WI38 (cell line): ENCODE data around the gene RAE1.

Source experiments
- H3K4me3 ChIP-seq: 2 replicates; pipeline ENCODE4 v1.5.1; 2011; ENCODE audit warnings: low read depth, mild to moderate bottlenecking, control low read depth, low read length
- TF ChIP-seq, protein P1 (sequence below): IDR thresholded peaks from 2 replicates; pipeline ENCODE4 v1.5.1; 2012; ENCODE audit warnings: low read depth, mild to moderate bottlenecking, control low read depth, low read length

The RAE1 gene

DNA sequence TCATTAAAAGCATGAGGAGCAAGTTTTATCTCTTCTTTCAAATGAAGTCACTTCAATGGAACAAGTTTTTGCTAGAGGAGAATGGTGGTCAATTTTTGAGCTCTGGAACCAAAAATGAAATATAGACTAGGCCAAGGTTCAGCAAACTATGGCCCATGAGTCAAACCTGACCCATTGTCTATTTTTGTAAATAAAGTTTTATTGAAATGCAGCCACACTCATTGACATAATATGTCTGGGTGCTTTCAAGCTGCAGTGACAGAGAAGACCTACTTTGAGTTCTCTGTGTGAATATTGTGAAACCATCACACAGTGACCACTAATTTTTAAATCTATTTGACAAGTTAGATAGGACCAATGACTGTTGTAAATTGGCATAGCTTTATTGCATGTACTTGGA is 13.4 kb downstream of the RAE1 start:
- TF ChIP-seq, protein P1, sequence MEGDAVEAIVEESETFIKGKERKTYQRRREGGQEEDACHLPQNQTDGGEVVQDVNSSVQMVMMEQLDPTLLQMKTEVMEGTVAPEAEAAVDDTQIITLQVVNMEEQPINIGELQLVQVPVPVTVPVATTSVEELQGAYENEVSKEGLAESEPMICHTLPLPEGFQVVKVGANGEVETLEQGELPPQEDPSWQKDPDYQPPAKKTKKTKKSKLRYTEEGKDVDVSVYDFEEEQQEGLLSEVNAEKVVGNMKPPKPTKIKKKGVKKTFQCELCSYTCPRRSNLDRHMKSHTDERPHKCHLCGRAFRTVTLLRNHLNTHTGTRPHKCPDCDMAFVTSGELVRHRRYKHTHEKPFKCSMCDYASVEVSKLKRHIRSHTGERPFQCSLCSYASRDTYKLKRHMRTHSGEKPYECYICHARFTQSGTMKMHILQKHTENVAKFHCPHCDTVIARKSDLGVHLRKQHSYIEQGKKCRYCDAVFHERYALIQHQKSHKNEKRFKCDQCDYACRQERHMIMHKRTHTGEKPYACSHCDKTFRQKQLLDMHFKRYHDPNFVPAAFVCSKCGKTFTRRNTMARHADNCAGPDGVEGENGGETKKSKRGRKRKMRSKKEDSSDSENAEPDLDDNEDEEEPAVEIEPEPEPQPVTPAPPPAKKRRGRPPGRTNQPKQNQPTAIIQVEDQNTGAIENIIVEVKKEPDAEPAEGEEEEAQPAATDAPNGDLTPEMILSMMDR = no peak
- H3K4me3 ChIP-seq = no peak overlapping the region

DNA sequence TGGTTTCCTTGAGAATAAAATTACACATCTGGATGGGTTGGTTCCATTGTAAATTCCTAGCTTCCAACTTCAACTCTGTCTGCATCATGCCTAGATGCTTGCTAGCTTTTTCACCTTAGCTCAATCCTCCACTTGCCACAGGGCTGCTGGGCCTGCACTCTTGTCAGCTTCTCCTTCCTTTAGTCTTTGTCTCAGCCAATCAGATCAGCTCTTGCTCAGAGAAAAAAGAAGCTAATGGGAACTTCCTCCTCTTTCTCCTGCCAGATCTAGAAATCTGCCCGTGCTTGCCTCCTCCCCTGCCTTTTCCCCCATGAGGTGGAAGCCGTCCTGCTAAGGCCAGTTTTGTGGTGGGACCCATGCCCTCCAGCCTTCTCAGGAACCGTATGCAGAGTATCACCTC is 18.5 kb downstream of the RAE1 start:
- TF ChIP-seq, protein P1 = no peak
- H3K4me3 ChIP-seq = no peak overlapping the region

DNA sequence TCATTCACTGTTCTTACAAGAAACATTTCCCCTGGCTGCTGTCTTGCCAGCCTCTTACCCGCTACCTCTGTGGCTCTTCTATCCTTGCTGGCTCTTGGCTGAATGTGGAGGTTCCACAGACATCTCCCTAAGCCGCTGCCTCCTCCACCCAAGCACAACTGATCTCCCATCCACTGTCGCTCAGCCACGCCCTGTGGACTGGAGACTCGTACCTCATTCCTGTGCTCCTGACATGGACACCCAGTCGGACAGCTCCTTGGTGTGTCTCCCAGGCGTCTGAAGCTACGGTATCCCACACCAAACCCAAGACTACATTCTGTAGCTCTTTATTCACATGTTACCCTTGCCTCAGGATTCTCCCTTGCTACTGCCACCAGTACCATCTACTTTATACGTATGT is 19.3 kb downstream of the RAE1 start:
- no peak overlapping the region for H3K4me3 ChIP-seq
- TF ChIP-seq, protein P1 = no peak

DNA sequence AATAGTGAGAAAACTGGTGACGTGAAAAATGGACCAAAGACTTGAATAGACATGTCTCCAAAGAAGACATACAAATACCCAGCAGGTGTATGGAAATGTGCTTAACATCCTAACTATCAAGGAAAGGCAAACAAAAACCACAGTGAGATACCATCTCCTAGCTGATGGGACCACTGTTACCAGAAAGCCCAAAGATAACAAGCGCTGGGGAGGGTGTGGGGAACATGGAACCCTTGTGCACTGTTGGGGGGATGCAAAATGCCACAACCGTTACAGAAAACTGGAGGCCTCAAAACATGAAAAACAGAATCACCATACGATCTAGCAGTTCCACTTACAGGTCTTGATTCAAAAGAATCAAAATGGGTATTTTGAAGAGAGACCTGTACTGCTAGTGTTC is 20.3 kb downstream of the RAE1 start:
- no peak overlapping the region for H3K4me3 ChIP-seq
- TF ChIP-seq, protein P1 = no peak

DNA sequence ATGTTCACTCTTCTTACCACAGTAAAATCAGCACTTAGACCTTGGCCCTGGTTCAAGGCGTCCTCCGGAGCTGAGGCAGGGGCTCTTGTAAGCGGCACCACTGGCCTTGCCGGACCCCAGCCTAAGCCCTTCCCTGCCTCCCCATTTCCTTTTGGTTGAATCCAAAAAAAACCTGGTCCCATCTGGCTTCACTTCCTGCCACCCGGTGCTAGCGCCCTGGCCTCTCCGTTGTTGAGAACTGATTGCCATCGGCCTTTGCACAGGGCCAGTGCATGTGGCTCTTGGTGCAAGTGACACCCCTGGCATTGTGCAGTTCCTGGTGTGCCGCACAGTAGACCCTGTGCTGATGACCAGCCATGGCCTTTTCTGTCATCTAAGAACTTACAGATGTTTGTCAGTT is 21.1 kb downstream of the RAE1 start:
- no peak overlapping the region for H3K4me3 ChIP-seq
- TF ChIP-seq, protein P1 = no peak

DNA sequence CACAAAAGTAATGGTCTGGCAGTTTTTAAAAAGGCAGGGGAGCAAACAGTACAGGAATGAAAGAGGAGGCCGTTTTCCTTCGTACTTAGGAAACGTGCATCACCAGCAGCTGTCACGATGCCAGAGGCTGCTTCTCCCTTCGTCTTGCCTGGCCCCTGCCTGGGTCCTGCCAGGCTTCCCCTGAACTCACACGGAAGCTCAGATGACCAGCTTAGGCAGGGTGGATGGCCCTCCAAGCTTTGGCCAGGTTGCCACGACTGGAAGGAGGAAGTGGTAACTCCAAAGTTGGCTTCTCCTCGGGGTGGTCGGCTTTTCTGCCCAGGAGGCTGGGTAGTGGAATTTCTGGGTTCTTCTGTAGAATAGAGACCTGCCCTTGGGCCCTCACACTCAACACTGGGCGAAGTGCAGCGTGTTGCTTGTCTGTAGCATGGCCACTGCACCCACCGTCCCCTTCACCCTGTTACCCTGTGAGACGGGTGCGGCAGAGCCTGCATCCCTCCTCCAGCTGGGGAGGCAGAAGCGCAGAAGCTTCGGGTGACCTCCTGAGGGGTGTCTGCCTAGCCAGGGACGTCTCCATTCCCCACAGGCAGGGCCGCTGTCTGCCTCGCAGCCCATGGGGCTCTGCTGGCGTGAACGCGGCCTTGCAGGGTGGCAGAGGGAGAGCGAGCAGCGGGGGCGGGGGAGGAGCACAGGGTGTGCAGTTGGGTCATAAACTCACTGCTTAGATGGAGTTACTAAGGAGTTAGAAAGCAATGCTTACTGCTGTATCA is 21.7 kb downstream of the RAE1 start:
- TF ChIP-seq, protein P1 = no peak
- H3K4me3 ChIP-seq = no peak overlapping the region

DNA sequence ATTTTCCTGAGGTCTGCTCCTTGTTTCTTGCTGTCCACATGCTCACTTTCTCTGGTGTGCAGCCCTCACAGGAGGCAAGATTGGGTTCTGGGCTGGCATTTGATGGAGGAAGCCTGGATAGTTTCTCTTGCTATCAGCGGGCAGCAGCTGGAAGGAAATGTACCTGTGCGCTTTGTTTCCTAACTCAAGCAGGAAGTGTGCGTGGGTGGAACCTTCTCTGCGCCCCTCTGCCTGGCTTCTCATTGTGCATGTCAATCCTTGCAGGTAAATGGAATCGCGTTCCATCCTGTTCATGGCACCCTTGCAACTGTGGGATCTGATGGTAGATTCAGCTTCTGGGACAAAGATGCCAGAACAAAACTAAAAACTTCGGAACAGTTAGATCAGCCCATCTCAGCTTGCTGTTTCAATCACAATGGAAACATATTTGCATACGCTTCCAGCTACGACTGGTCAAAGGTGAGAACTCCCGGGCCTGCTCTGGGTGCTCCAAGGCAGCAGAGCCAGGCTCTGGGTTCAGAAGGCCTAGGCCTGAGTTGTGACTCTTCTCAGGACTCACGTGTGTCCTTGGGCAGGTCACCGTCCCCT is 23.4 kb downstream of the RAE1 start:
- TF ChIP-seq, protein P1 = no peak
- no peak overlapping the region for H3K4me3 ChIP-seq
